A549 (cell line): ENCODE measurements around the gene LLGL2. TPM values are rescaled to one million over a fixed set of nuclear protein-coding genes. Genes with fewer than 3 reads are reported as not detected.
"Not testable (repeated sequence)": the region's sequence is repeated elsewhere in the genome, so short reads cannot be mapped to it uniquely, and the experiment has no call there.

Experiments used
- ATAC-seq, 2 experiments: fragments of 200-7000 bp in 1 of 2; fragments of >200 bp in 1 of 2; cut with Nextera tagmentation in 1 of 2; cut with Tn5 transposase in 1 of 2; 3 replicates each; pipeline versions ENCODE4 v1.8.0 to v1.9.1; 2018 to 2020; ENCODE audit warnings: mild to moderate bottlenecking in 1 of 2, moderate library complexity in 1 of 2
- CTCF ChIA-PET: fragments of 300-600 bp; sonication (Branson Sonifier 250); formaldehyde crosslinking; extraction: SDS; loops from one replicate; lab custom pipeline; 2021; ENCODE audit warnings: antibody characterized with exemption, inconsistent platforms; lab: Yijun Ruan, JAX
- POLR2A ChIA-PET: fragments of 350-600 bp; formaldehyde crosslinking; extraction: SDS; loops from one replicate; lab custom pipeline; 2021; ENCODE audit warnings: antibody characterized with exemption, inconsistent platforms; lab: Yijun Ruan, JAX
- DNase-seq, 2 experiments: peaks; one replicate each; pipeline versions ENCODE4 v3.0.0 to v3.0.0-alpha.2; 2011 to 2016; ENCODE audit warnings: low read depth in 1 of 2, low spot score in 1 of 2
- FAIRE-seq: peaks from 2 replicates; lab custom pipeline; 2011; peaks lifted over from hg19 to GRCh38; lab: Jason Lieb, UNC
- H3K27ac ChIP-seq, 2 experiments: fragments of >200 bp; sonication (Bioruptor Twin); formaldehyde crosslinking; 3 replicates each; pipeline ENCODE4 v1.5.1; 2016 to 2017
- H3K4me1 ChIP-seq: fragments of >200 bp; sonication (Bioruptor Twin); formaldehyde crosslinking; 3 replicates; pipeline ENCODE4 v1.6.1; 2016
- H3K4me2 ChIP-seq: fragments of >200 bp; sonication (Bioruptor Twin); formaldehyde crosslinking; 3 replicates; pipeline ENCODE4 v1.6.1; 2016
- H3K4me3 ChIP-seq: fragments of >200 bp; sonication (Bioruptor Twin); formaldehyde crosslinking; 3 replicates; pipeline ENCODE4 v1.5.1; 2016
- H3K9me3 ChIP-seq: fragments of >200 bp; sonication (Bioruptor Twin); formaldehyde crosslinking; 3 replicates; pipeline ENCODE4 v1.6.1; 2016
- CBX8 ChIP-seq: fragments of 200-600 bp; sonication (generic); IDR thresholded peaks from 2 replicates; pipeline ENCODE4 v1.6.1; 2016
- CHD2 ChIP-seq: fragments of 150-350 bp; IDR thresholded peaks from 2 replicates; pipeline ENCODE4 v1.6.1; 2014; ENCODE audit warnings: low read length; ENCODE audit not compliant: partially characterized antibody
- EHMT2 ChIP-seq: fragments of 200-600 bp; sonication (generic); IDR thresholded peaks from 2 replicates; pipeline ENCODE4 v1.6.1; 2016; ENCODE audit warnings: antibody characterized with exemption, low read depth, mild to moderate bottlenecking, moderate library complexity
- FOSB ChIP-seq: fragments of 250-450 bp; sonication (Bioruptor Pico); IDR thresholded peaks from 2 replicates; pipeline ENCODE4 v1.5.0; 2020; ENCODE audit warnings: mild to moderate bottlenecking, moderate library complexity
- GATA3 ChIP-seq: IDR thresholded peaks from 2 replicates; pipeline ENCODE4 v1.6.1; 2012; ENCODE audit warnings: borderline replicate concordance
- HOXA7 ChIP-seq: fragments of 250-450 bp; sonication (Bioruptor Pico); IDR thresholded peaks from 2 replicates; pipeline ENCODE4 v1.5.0; 2020; ENCODE audit warnings: mild to moderate bottlenecking, moderate library complexity
- HOXB13 ChIP-seq: fragments of 250-450 bp; sonication (Bioruptor Pico); IDR thresholded peaks from 2 replicates; pipeline ENCODE4 v1.5.0; 2020; ENCODE audit warnings: low read depth, mild to moderate bottlenecking, moderate library complexity
- HOXB5 ChIP-seq: fragments of 250-450 bp; sonication (Bioruptor Pico); IDR thresholded peaks from 2 replicates; pipeline ENCODE4 v1.5.0; 2020; ENCODE audit warnings: mild to moderate bottlenecking, moderate library complexity
- JUN ChIP-seq, 2 experiments: fragments of >200 bp; sonication (Bioruptor Twin); formaldehyde crosslinking; IDR thresholded peaks; 2 replicates in 1 of 2; 3 replicates in 1 of 2; pipeline ENCODE4 v1.6.1; 2016 to 2017
- JUNB ChIP-seq: fragments of >200 bp; sonication (Bioruptor Twin); formaldehyde crosslinking; IDR thresholded peaks from 2 replicates; pipeline ENCODE4 v1.6.1; 2016
- KDM1A ChIP-seq: fragments of 200-600 bp; sonication (generic); IDR thresholded peaks from 2 replicates; pipeline ENCODE4 v1.6.1; 2016; ENCODE audit warnings: low read depth, mild to moderate bottlenecking
- KDM5A ChIP-seq: fragments of 200-600 bp; sonication (generic); IDR thresholded peaks from 2 replicates; pipeline ENCODE4 v1.6.1; 2016; ENCODE audit warnings: antibody characterized with exemption, mild to moderate bottlenecking
- MAFK ChIP-seq: fragments of 450-650 bp; IDR thresholded peaks from 2 replicates; pipeline ENCODE4 v1.6.1; 2014; ENCODE audit not compliant: partially characterized antibody
- MAZ ChIP-seq: fragments of 150-350 bp; IDR thresholded peaks from 2 replicates; pipeline ENCODE4 v1.6.1; 2014; ENCODE audit warnings: antibody characterized with exemption, low read depth, low read length, borderline replicate concordance
- NPAS2 ChIP-seq: fragments of 250-450 bp; sonication (Bioruptor Pico); IDR thresholded peaks from 2 replicates; pipeline ENCODE4 v1.8.0; 2022; ENCODE audit warnings: mild to moderate bottlenecking, moderate library complexity, borderline replicate concordance
- NR3C1 ChIP-seq: fragments of >200 bp; sonication (Bioruptor Twin); formaldehyde crosslinking; IDR thresholded peaks from 3 replicates; pipeline ENCODE4 v1.6.1; 2017
- PHF8 ChIP-seq: fragments of 200-600 bp; sonication (generic); IDR thresholded peaks from 2 replicates; pipeline ENCODE4 v1.6.1; 2016; ENCODE audit warnings: low read depth, mild to moderate bottlenecking, antibody characterized with exemption, moderate library complexity, borderline replicate concordance
- RARB ChIP-seq: fragments of 250-450 bp; sonication (Bioruptor Pico); IDR thresholded peaks from 2 replicates; pipeline ENCODE4 v1.8.0; 2021; ENCODE audit warnings: mild to moderate bottlenecking, moderate library complexity
- RCOR1 ChIP-seq: fragments of 150-350 bp; IDR thresholded peaks from 2 replicates; pipeline ENCODE4 v1.6.1; 2014; ENCODE audit warnings: antibody characterized with exemption, low read length, low read depth
- RNF2 ChIP-seq: fragments of 200-600 bp; sonication (generic); IDR thresholded peaks from 2 replicates; pipeline ENCODE4 v1.6.1; 2016; ENCODE audit warnings: low read depth, mild to moderate bottlenecking, antibody characterized with exemption, moderate library complexity, borderline replicate concordance
- SMC3 ChIP-seq: fragments of >200 bp; sonication (Bioruptor Twin); formaldehyde crosslinking; IDR thresholded peaks from 3 replicates; pipeline ENCODE4 v1.6.1; 2018; ENCODE audit warnings: inconsistent platforms
- TFCP2L1 ChIP-seq: fragments of 250-450 bp; sonication (Bioruptor Pico); IDR thresholded peaks from 2 replicates; pipeline ENCODE4 v1.5.0; 2021; ENCODE audit warnings: mild to moderate bottlenecking
- ZFP36 ChIP-seq: fragments of 450-650 bp; IDR thresholded peaks from 2 replicates; pipeline ENCODE4 v1.6.1; 2014; ENCODE audit warnings: borderline replicate concordance; ENCODE audit not compliant: partially characterized antibody
- WGBS: methylation state at CpG from one replicate; pipeline ENCODE4 v1.1.6; 2017; ENCODE audit errors: missing lambda C conversion rate; 5-methylcytosine and 5-hydroxymethylcytosine counted together
- polyA plus RNA-seq, 4 experiments: library from polyadenylated mRNA; depleted of rRNA in 3 of 4; stranded (reverse); fragments of >200 nt; fragmentation: RNase III in 1 of 4; extraction: RNeasy Plus Mini Kit Qiagen cat#74134 plus additional on column Dnase treatment in 1 of 4; gene quantifications; 2 replicates in 3 of 4; 3 replicates in 1 of 4; pipeline ENCODE4 v1.2.3, GENCODE V29; 2011 to 2017
- TF ChIP-seq, protein P1 (sequence below): IDR thresholded peaks from 2 replicates; pipeline ENCODE4 v1.6.1; 2012
- TF ChIP-seq, protein P2 (sequence below): fragments of >200 bp; sonication (Bioruptor Twin); formaldehyde crosslinking; IDR thresholded peaks from 3 replicates; pipeline ENCODE4 v1.5.1; 2016
- TF ChIP-seq, protein P3 (sequence below): fragments of 250-450 bp; sonication (Bioruptor Pico); IDR thresholded peaks from 2 replicates; pipeline ENCODE4 v1.5.0; 2020; ENCODE audit warnings: low read depth, mild to moderate bottlenecking, moderate library complexity
- TF ChIP-seq, protein P4 (sequence below): IDR thresholded peaks from 2 replicates; pipeline ENCODE4 v1.6.1; 2012; ENCODE audit warnings: low read depth, borderline replicate concordance

LLGL2 gene
- polyA plus RNA-seq, 2 of the 4 experiments (the other 2 are of a cell fraction): 18.9 to 35.0 TPM

DNA sequence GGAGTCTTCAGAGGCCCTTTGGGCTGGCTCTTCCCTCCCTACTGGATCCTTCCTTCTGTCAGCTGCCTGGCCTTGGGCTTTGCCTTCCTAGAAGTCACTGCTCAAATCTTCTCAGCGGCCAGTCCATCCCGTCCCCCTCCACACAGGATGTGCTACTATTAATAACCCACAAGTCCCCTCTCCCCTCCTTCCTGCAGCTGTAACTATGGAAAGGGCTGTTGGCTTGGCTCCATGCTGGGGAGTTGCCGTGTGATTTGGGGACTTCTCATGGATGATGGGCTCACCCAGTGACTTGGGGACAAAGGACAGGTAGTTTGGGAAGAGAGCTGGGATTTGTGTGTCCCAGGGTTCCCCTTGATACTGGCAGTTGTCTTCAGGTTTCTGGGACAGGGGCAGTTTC lies 49.6 kb upstream of the LLGL2 start:
- ChIA-PET POLR2A (no interaction called here), CTCF (interaction anchor here (1.0 to 3.9 kb wide), 5 partner anchors 9 to 50 kb away, joined by 3 to 19 read pairs (median 5); partner anchors contain the start of gene TSEN54)
- Histone ChIP-seq H3K4me3 (no peak overlapping the region), H3K4me1 (no peaks in the 10 kb centered on the region), H3K9me3 (no peaks in the 10 kb centered on the region), H3K27ac (no peak overlapping the region), H3K4me2 (no peak overlapping the region)
- WGBS: 91% methylated on average over 3 of the region's 3 CpGs
- no peak for DNase-seq
- FAIRE-seq: no peak
- ATAC-seq: no peak
- no peak for TF ChIP-seq FOSB (CRISPR knock-in tag)
- TF ChIP-seq, protein P1, sequence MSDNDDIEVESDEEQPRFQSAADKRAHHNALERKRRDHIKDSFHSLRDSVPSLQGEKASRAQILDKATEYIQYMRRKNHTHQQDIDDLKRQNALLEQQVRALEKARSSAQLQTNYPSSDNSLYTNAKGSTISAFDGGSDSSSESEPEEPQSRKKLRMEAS: no peak
- TF ChIP-seq, protein P2, sequence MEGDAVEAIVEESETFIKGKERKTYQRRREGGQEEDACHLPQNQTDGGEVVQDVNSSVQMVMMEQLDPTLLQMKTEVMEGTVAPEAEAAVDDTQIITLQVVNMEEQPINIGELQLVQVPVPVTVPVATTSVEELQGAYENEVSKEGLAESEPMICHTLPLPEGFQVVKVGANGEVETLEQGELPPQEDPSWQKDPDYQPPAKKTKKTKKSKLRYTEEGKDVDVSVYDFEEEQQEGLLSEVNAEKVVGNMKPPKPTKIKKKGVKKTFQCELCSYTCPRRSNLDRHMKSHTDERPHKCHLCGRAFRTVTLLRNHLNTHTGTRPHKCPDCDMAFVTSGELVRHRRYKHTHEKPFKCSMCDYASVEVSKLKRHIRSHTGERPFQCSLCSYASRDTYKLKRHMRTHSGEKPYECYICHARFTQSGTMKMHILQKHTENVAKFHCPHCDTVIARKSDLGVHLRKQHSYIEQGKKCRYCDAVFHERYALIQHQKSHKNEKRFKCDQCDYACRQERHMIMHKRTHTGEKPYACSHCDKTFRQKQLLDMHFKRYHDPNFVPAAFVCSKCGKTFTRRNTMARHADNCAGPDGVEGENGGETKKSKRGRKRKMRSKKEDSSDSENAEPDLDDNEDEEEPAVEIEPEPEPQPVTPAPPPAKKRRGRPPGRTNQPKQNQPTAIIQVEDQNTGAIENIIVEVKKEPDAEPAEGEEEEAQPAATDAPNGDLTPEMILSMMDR: no peak
- no peak for TF ChIP-seq RNF2
- TF ChIP-seq, protein P3, sequence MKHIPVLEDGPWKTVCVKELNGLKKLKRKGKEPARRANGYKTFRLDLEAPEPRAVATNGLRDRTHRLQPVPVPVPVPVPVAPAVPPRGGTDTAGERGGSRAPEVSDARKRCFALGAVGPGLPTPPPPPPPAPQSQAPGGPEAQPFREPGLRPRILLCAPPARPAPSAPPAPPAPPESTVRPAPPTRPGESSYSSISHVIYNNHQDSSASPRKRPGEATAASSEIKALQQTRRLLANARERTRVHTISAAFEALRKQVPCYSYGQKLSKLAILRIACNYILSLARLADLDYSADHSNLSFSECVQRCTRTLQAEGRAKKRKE (CRISPR knock-in tag): no peak
- no peak for TF ChIP-seq JUN (IDR thresholded peaks at IDR 0.05)
- TF ChIP-seq CBX8: no peak
- TF ChIP-seq HOXB13 (CRISPR knock-in tag): no peak
- TF ChIP-seq TFCP2L1 (CRISPR knock-in tag): no peak
- no peak for TF ChIP-seq MAZ
- TF ChIP-seq SMC3: no peak
- no peak for TF ChIP-seq HOXA7 (CRISPR knock-in tag)

DNA sequence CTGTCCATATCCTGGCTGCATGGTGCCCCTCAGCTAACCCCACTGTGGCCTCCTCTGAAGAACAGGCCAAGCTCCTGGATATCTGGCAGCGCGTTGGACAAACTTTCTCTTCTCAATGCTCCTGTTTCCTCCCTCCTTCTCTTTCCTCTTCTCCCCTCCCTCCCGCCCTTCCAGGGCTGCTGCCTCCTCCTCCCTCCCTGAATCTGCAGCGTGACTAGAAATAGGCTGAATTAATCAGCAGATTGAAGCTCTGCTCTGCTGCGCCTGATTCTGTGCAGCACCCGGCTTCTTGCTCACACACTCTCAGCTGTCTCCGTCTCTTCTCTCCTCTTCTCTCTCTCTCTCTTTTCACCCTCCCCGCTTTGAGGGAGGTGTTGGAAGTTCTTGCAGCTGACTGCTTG lies 49.2 kb upstream of the LLGL2 start:
- no peak for DNase-seq
- ChIA-PET POLR2A (no interaction called here), CTCF (interaction anchor here (1.3 to 3.9 kb wide), 5 partner anchors 9 to 153 kb away, joined by 3 to 19 read pairs (median 5); partner anchors contain the start of gene TSEN54)
- 95% methylated on average over 7 of the region's 8 CpGs for WGBS
- Histone ChIP-seq H3K9me3 (no peaks in the 10 kb centered on the region), H3K4me2 (no peak overlapping the region), H3K4me1 (no peaks in the 10 kb centered on the region), H3K27ac (no peak overlapping the region), H3K4me3 (no peak overlapping the region)
- ATAC-seq: no peak
- TF ChIP-seq HOXB13 (CRISPR knock-in tag) (no peak), HOXB5 (no peak), TFCP2L1 (CRISPR knock-in tag) (no peak), GATA3 (no peak), RARB (CRISPR knock-in tag) (no peak), KDM5A (no peak)
- no peak for FAIRE-seq

DNA sequence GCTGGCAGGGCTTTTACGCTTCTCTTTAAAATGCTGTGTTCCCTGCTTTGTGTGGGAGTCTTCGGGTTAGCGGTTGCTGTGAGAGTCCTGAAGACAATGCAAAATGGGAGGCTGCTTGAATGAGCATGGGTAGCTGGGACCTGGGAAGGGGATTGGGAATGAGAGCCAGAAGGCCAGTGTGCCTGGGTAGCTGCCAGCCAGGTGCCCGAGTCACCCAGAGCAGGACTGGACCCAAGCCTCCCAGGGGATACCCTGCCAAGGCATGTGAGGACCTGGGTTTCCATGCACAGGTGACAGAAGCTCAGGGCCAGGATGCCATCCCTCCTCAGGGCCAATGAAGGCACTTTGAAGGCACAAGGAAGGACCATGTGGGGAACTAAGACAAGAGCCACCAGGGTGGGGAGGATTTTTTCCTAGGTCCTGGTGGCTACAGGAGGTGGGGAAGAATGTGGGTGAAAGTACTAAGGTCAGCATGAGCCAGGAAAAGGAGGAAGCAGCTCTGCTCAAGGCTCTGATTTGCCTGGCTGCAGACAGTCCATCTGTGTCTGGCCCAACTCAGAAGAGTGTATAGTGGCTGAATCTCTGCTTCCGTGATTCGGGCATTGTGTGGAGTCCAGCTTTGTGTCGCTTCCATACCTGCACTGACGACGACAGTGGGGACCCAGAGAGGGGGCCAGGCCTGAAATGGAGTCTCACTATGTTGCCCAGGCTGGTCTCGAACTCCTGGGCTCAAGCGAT lies 48.6 kb upstream of the LLGL2 start:
- ChIA-PET POLR2A (no interaction called here), CTCF (interaction anchor here (0.9 to 3.9 kb wide), 6 partner anchors 10 to 154 kb away, joined by 3 to 19 read pairs (median 4); partner anchors contain the start of gene TSEN54)
- no peak for TF ChIP-seq CHD2
- TF ChIP-seq RCOR1: no peak
- TF ChIP-seq MAFK: no peak
- TF ChIP-seq, protein P4, sequence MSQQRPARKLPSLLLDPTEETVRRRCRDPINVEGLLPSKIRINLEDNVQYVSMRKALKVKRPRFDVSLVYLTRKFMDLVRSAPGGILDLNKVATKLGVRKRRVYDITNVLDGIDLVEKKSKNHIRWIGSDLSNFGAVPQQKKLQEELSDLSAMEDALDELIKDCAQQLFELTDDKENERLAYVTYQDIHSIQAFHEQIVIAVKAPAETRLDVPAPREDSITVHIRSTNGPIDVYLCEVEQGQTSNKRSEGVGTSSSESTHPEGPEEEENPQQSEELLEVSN: no peak
- no peak for TF ChIP-seq CBX8
- no peak for TF ChIP-seq JUNB
- TF ChIP-seq ZFP36: no peak
- no peak for TF ChIP-seq EHMT2
- no peak for TF ChIP-seq NPAS2
- TF ChIP-seq KDM1A: no peak
- no peak for TF ChIP-seq GATA3
- TF ChIP-seq PHF8: no peak
- no peak for TF ChIP-seq NR3C1
- no peak for TF ChIP-seq MAZ
- no peak for TF ChIP-seq JUN (IDR thresholded peaks at IDR 0.05)
- H3K4me2 ChIP-seq: no peak overlapping the region
- FAIRE-seq: no peak
- H3K4me3 ChIP-seq: no peak overlapping the region
- no peak overlapping the region for H3K27ac ChIP-seq
- DNase-seq: no peak
- H3K4me1 ChIP-seq: no peaks in the 10 kb centered on the region
- no peaks in the 10 kb centered on the region for H3K9me3 ChIP-seq
- ATAC-seq: no peak
- WGBS: 85% methylated on average over 11 of the region's 11 CpGs

DNA sequence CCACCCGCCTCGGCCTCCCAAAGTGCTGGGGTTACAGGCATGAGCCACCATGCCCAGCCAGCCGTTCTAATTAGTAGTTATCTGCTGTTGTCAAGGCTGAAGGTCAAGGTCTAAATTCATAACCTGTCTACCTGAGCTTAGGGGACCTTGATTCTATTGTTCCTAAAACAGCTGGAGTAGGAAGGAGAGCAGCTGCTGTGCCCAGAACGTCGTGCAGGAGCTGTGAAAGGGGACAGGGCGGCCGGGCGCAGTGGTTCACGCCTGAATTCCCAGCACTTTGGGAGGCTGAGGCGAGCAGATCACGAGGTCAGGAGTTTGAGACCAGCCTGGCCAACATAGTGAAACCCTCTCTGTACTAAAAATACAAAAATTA lies 48.0 kb upstream of the LLGL2 start:
- H3K4me3 ChIP-seq, DNase-seq, H3K9me3 ChIP-seq, H3K4me1 ChIP-seq, POLR2A ChIA-PET, ATAC-seq, H3K4me2 ChIP-seq, H3K27ac ChIP-seq, FAIRE-seq: not testable (repeated sequence)
- WGBS: 95% methylated on average over 11 of the region's 11 CpGs
- CTCF ChIA-PET: interaction anchor here (0.9 to 3.9 kb wide), 6 partner anchors 10 to 155 kb away, joined by 3 to 19 read pairs (median 4); partner anchors contain the start of gene TSEN54
